A673 (cell line): ENCODE data around the gene H2AZ2.

Experiments
- CTCF ChIP-seq: fragments of 300-800, 200-600 bp; sonication (generic); conservative IDR thresholded peaks from 2 replicates; pipeline ENCODE4 v1.5.1; 2017; ENCODE audit warnings: low read depth, mild to moderate bottlenecking, antibody characterized with exemption, low read length, moderate library complexity, mixed read lengths
- EZH2 ChIP-seq: fragments of 200-600 bp; sonication (generic); IDR thresholded peaks from 2 replicates; pipeline ENCODE4 v1.6.1; 2017; ENCODE audit warnings: borderline replicate concordance, low read depth, mild to moderate bottlenecking, mixed read lengths, antibody characterized with exemption, low read length; ENCODE audit not compliant: poor library complexity, severe bottlenecking

GRCh38 chr7:44875241-44875640 lies 27.4 kb upstream of the H2AZ2 start:
- TF ChIP-seq CTCF (no peak), EZH2 (no peak)
